Mucosa of stomach (tissue), 1 donor: ENCODE data around the gene MYRFL.

Source experiments
- H3K27me3 ChIP-seq: one replicate; pipeline ENCODE4 v1.7.0; 2013; ENCODE audit warnings: mild to moderate bottlenecking, low read length; ENCODE audit not compliant: control insufficient read depth, insufficient read depth
- H3K36me3 ChIP-seq: one replicate; pipeline ENCODE4 v1.7.0; 2013; ENCODE audit warnings: low read length; ENCODE audit not compliant: control insufficient read depth, insufficient read depth
- H3K4me1 ChIP-seq: one replicate; pipeline ENCODE4 v1.7.0; 2013; ENCODE audit warnings: mild to moderate bottlenecking, low read length; ENCODE audit not compliant: control insufficient read depth, insufficient read depth
- H3K4me3 ChIP-seq: one replicate; pipeline ENCODE4 v1.7.0; 2013; ENCODE audit warnings: low read length
- H3K9ac ChIP-seq: one replicate; pipeline ENCODE4 v1.7.0; 2013; ENCODE audit warnings: mild to moderate bottlenecking, low read length, moderate library complexity
- H3K9me3 ChIP-seq: one replicate; pipeline ENCODE4 v1.7.0; 2013; ENCODE audit warnings: mild to moderate bottlenecking, low read length, moderate library complexity; ENCODE audit not compliant: control insufficient read depth
- donor health status: Pancreatic carcinoma.

MYRFL gene

DNA sequence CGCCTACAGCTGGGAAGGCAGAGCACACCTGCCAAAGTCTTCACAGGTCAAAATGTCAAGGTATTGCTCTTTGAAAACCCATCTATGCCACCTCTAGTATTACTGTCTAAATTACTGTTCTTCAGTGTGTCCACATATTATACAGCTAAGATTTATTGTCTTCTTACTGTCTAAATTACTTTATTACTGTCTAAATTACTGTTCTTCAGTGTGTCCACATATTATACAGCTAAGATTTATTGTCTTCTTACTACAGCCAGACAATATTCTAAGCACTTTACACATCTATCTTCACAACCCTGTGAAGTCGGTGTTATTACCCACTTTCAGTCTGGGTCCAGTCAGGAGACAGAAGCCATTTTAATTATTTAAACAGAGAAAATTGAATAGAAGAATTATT is 173.9 kb downstream of the MYRFL start:
- Histone ChIP-seq H3K4me3 (no peak overlapping the region), H3K27me3 (no peaks in the 10 kb centered on the region), H3K36me3 (no peaks in the 10 kb centered on the region)

DNA sequence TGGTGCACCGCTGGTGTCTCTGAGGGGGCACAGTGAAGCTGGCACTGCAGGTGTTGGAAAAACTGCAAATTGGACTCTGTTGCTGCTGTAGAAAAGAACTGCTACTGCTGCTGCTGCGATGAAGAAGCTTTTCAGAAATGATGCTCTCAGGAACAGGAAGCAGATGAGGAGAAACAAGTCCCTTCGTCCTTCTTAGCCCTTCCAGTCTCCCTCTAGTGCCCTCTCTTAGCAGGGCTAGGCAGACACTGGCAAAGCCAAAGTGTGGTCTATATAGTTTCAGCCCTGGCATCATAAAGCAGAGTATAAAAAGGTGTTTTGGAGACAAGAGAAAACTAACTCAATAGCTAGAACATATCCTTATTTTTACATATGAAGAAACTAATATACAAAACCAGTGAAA is 174.5 kb downstream of the MYRFL start:
- no peaks in the 10 kb centered on the region for H3K27me3 ChIP-seq

More for the DNA sequence above, 173.9 kb downstream of the MYRFL start:
- H3K9me3 ChIP-seq: no peaks in the 10 kb centered on the region
- H3K4me1 ChIP-seq: peaks cover 4% of the 10 kb centered on the region
- H3K9ac ChIP-seq: no peak overlapping the region

DNA sequence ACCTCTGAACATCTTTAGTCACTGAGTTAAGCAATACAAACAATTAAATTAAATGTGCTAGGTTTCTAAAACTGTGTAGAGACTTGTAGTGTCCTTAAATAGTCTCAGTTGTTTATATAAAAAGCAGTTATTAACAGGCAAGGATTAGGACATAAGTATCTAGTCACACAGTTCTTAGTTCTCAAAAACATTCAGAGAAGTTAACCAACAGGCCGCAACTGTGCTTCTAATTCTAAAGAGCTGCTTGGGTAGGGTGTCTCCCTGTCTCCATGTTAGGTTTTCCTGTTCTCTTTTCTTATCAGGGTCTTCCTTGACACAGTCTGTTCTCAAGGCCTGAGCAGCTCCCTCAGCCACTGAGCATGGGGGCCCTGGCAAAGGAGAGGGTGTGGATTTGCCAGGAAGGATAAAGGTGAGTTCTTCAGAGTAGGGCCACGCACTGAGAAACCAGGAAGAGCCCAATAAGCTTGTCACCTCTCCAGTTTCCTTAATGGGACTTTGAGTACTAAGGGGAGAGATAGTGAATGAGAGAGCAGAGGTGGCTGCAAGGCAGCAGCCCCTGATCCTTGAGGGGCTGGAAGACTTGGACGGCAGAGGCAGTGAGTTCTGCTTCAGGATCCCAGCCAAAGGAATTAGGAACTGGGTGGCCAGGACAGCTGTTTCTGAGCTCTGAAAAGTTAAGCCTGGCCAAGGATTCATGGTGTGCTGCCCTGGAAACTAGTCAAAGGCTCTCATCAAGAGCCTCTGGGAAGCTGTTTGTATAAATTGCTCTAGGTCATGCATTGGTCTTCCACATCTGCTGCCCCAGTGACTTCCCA is 177.3 kb downstream of the MYRFL start:
- H3K9me3 ChIP-seq: no peaks in the 10 kb centered on the region
- H3K9ac ChIP-seq: no peak overlapping the region
- no peak overlapping the region for H3K4me3 ChIP-seq
- peaks cover 4% of the 10 kb centered on the region for H3K4me1 ChIP-seq
- no peaks in the 10 kb centered on the region for H3K27me3 ChIP-seq
- H3K36me3 ChIP-seq: no peaks in the 10 kb centered on the region

More for the DNA sequence above, 174.5 kb downstream of the MYRFL start:
- no peak overlapping the region for H3K9ac ChIP-seq
- H3K4me1 ChIP-seq: peaks cover 4% of the 10 kb centered on the region
- H3K9me3 ChIP-seq: no peaks in the 10 kb centered on the region
- no peak overlapping the region for H3K4me3 ChIP-seq
- no peaks in the 10 kb centered on the region for H3K36me3 ChIP-seq

DNA sequence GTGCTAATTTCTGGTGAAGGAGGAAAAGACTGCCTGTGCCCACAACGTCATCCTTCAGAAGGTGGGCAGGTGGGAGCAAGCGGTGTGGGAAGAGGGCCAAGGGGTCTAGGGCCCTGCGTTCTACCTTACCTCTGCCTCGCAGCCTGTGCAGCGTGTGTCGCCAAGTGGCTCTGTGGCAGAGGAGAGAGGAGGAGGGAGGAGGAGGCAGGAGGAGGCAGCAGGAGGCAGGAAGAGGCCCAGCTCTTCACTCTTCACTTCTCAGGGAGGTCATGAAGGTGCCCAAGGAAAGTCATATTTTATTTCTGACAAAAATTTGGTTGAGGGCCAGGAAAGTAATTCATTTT is 177.9 kb downstream of the MYRFL start:
- Histone ChIP-seq H3K4me3 (no peak overlapping the region), H3K36me3 (no peaks in the 10 kb centered on the region), H3K9me3 (no peaks in the 10 kb centered on the region), H3K9ac (no peak overlapping the region), H3K4me1 (peaks cover 4% of the 10 kb centered on the region), H3K27me3 (no peaks in the 10 kb centered on the region)

GRCh38 chr12:70005864-70006618 is 181.0 kb downstream of the MYRFL start:
- Histone ChIP-seq H3K36me3 (no peaks in the 10 kb centered on the region), H3K27me3 (no peaks in the 10 kb centered on the region), H3K4me1 (peaks cover 4% of the 10 kb centered on the region), H3K9me3 (no peaks in the 10 kb centered on the region), H3K9ac (no peak overlapping the region), H3K4me3 (no peak overlapping the region)

DNA sequence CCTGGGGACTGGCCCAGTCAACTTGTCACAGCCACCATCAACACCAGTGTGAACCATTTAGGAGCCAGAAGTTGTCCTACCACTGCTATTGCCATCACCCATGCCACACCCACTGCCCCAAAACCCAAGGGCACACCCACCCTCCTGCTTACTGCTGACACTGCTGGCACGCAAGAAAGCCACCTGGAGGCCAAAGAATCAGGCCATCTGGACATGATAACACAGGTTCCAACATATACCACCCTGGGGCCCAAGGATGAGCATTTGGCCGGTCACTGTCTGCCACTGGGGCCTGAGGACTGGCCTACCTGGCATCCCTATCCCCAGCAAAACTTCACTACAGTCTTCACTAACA is 181.6 kb downstream of the MYRFL start:
- Histone ChIP-seq H3K27me3 (no peaks in the 10 kb centered on the region), H3K4me1 (peaks cover 4% of the 10 kb centered on the region), H3K4me3 (no peak overlapping the region), H3K36me3 (no peaks in the 10 kb centered on the region), H3K9me3 (no peaks in the 10 kb centered on the region), H3K9ac (no peak overlapping the region)

DNA sequence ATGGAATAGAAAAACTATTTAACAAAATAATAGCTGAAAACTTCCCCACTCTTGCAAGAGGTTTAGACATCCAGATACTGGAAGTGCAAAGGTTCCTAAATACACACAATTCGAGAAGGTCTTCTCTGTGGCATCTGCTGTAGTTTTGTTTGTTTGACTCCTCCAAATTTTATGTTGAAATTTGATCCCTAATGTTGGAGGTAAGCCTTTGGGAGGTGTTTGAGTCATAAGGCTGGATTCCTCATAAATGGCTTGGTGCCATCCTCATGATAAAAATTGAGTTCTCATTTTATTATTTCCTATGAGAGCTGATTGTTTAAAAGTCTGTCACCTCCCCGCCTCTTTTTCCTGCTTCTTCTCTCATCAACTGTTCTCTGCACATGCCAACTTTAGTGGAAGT is 182.7 kb downstream of the MYRFL start:
- H3K9me3 ChIP-seq: no peaks in the 10 kb centered on the region

More for the DNA sequence above, 182.7 kb downstream of the MYRFL start:
- no peak overlapping the region for H3K9ac ChIP-seq
- no peaks in the 10 kb centered on the region for H3K4me1 ChIP-seq
- no peaks in the 10 kb centered on the region for H3K27me3 ChIP-seq
- no peak overlapping the region for H3K4me3 ChIP-seq
- H3K36me3 ChIP-seq: no peaks in the 10 kb centered on the region
